ENCODE measurements around the gene FAT1. TPM values are rescaled to one million over a fixed set of nuclear protein-coding genes. Genes with fewer than 3 reads are reported as not detected.

FAT1 gene
- total and polyA plus RNA-seq, 9 of the 15 experiments (the other 6 are each of a cell fraction or from before 2014, with no cell fraction given), result 6.0 to 38.4 (median 21.4) TPM

DNA sequence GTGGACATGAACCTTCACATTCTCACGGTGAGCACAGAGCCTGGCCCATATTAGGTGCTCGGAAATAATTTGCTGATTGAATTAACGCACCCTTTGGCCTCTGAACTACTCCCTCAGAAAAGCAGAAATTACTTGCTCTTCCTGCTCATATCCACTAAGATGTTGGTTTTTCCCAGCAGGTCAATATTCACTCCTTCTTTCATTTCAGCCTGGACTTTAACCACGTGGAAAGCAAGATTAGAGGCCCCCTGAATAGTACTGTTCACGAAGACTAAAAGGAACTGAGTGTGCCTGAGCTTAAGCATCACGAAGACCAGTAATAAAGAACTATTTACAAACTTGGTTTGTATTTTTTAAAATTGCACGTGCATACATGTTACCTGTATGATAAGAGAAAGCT is 178.2 kb downstream of the FAT1 start:
- H3K9me3 ChIP-seq (replicated peaks; ENCODE audit: control insufficient read depth, insufficient read depth, low read depth, low read length), result no peaks in the 10 kb centered on the region; the same call in 1 of the 2 replicates
- DNase-seq (ENCODE audit: extremely low read depth in 1 of 4, low spot score in 3 of 4) (no peak), ATAC-seq (no peak), FAIRE-seq (no peak)
- no peak overlapping the region for H3K27ac ChIP-seq (ENCODE audit: extremely low read depth, low read depth, low read length)
- no peak overlapping the region for H3K4me3 ChIP-seq
- no peaks in the 10 kb centered on the region for H3K36me3 ChIP-seq (ENCODE audit: control insufficient read depth, insufficient read depth, low read length)
- ChIA-PET CTCF (ENCODE audit: low intra/inter-chr PET ratio) (no interaction called here), POLR2A (interaction anchor here (0.9 kb wide), 1 partner anchor 11 kb away, joined by 3 read pairs; no protein-coding TSS in a partner anchor)
- no peak overlapping the region for H3K4me2 ChIP-seq (ENCODE audit: insufficient read depth, low read length)
- no peak overlapping the region for H2AFZ ChIP-seq (ENCODE audit: low read depth, low read length)
- H4K20me1 ChIP-seq (replicated peaks; ENCODE audit: control insufficient read depth, insufficient read depth, low read length), result no peaks in the 10 kb centered on the region
- intact Hi-C loops (cut with micrococcal nuclease) (no loop called here), in situ Hi-C loops (cut with MboI) (no loop called here)
- H3K79me2 ChIP-seq (ENCODE audit: control insufficient read depth, insufficient read depth, low read length), result no peaks in the 10 kb centered on the region
- H3K27me3 ChIP-seq (ENCODE audit: control insufficient read depth in 2 of 2, insufficient read depth in 2 of 2, low read length in 2 of 2), result peaks cover 18 to 41% of the 10 kb centered on the region in 2 experiments
- no peaks in the 10 kb centered on the region for H3K9me1 ChIP-seq (ENCODE audit: control insufficient read depth, insufficient read depth, low read length)
- BruUV-seq (replicated peaks), result no TSS peak
- H3K4me1 ChIP-seq (replicated peaks in 1 of 2; ENCODE audit: control insufficient read depth in 2 of 2, insufficient read depth in 2 of 2, low read length in 2 of 2), result peaks cover 0 to 4% of the 10 kb centered on the region in 2 experiments; a peak in 2 of 5 replicates
- no peak overlapping the region for H3K9ac ChIP-seq (ENCODE audit: insufficient read depth in 1 of 2, low read depth in 2 of 2, low read length in 2 of 2)
- TF ChIP-seq TSC22D4 (tag; IDR thresholded peaks at IDR 0.05), result no peak
- under 1% methylated on average over 7 of the region's 7 CpGs for WGBS (ENCODE audit: insufficient coverage, low coverage, missing lambda C conversion rate)

DNA sequence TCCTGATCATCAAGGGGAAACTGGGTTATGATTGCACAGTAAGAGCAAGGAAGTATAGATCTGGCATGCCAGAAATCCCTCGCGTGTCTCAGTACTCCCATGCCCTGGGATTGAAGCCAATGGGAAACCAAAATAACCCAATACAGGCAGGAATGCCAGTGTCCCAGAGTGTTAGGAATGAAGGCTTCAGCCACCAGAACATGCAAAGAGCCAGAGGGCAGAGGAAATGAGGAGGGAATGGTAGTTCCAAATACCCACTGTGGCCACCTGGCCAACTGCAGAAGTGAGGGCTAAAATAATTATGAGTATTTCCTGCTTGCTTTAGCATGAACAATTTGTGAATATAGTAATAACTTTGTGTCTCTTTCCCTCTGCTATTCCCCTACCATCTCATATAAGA is 180.4 kb downstream of the FAT1 start:
- ATAC-seq, result no peak
- 0% methylated on average over 2 of the region's 2 CpGs for WGBS (ENCODE audit: insufficient coverage, low coverage, missing lambda C conversion rate)
- Histone ChIP-seq H2AFZ (ENCODE audit: low read depth, low read length) (no peak overlapping the region), H3K9me1 (ENCODE audit: control insufficient read depth, insufficient read depth, low read length) (no peaks in the 10 kb centered on the region), H3K27me3 (ENCODE audit: control insufficient read depth in 2 of 2, insufficient read depth in 2 of 2, low read length in 2 of 2) (peaks cover 7 to 30% of the 10 kb centered on the region in 2 experiments; a peak in 4 of 5 replicates), H3K4me1 (replicated peaks in 1 of 2; ENCODE audit: control insufficient read depth in 2 of 2, insufficient read depth in 2 of 2, low read length in 2 of 2) (peaks cover 3 to 8% of the 10 kb centered on the region in 2 experiments; a peak in 3 of 5 replicates), H3K9ac (ENCODE audit: insufficient read depth in 1 of 2, low read depth in 2 of 2, low read length in 2 of 2) (no peak overlapping the region), H3K9me3 (replicated peaks; ENCODE audit: control insufficient read depth, insufficient read depth, low read depth, low read length) (peaks cover 7% of the 10 kb centered on the region), H3K79me2 (ENCODE audit: control insufficient read depth, insufficient read depth, low read length) (no peaks in the 10 kb centered on the region), H3K27ac (ENCODE audit: extremely low read depth, low read depth, low read length) (no peak overlapping the region), H3K36me3 (ENCODE audit: control insufficient read depth, insufficient read depth, low read length) (no peaks in the 10 kb centered on the region), H4K20me1 (replicated peaks; ENCODE audit: control insufficient read depth, insufficient read depth, low read length) (no peaks in the 10 kb centered on the region), H3K4me3 (no peak overlapping the region), H3K4me2 (ENCODE audit: insufficient read depth, low read length) (no peak overlapping the region)
- ChIA-PET POLR2A (no interaction called here), CTCF (ENCODE audit: low intra/inter-chr PET ratio) (no interaction called here)
- no peak for DNase-seq (ENCODE audit: extremely low read depth in 1 of 4, low spot score in 3 of 4)
- intact Hi-C loops (cut with micrococcal nuclease), result no loop called here
- FAIRE-seq, result no peak
- no peak for TF ChIP-seq PTRF (tag; IDR thresholded peaks at IDR 0.05)
- no peak for TF ChIP-seq MAFF (IDR thresholded peaks at IDR 0.05; ENCODE audit: low read length)
- no peak for TF ChIP-seq ZFPM2 (CRISPR knock-in tag; IDR thresholded peaks at IDR 0.05)
- TF ChIP-seq, protein P1, sequence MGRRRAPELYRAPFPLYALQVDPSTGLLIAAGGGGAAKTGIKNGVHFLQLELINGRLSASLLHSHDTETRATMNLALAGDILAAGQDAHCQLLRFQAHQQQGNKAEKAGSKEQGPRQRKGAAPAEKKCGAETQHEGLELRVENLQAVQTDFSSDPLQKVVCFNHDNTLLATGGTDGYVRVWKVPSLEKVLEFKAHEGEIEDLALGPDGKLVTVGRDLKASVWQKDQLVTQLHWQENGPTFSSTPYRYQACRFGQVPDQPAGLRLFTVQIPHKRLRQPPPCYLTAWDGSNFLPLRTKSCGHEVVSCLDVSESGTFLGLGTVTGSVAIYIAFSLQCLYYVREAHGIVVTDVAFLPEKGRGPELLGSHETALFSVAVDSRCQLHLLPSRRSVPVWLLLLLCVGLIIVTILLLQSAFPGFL (CRISPR knock-in tag; IDR thresholded peaks at IDR 0.05), result no peak
- in situ Hi-C loops (cut with MboI), result no loop called here
- BruUV-seq (replicated peaks), result no TSS peak
